Ishikawa (cell line): ENCODE data around the gene NXT1.

Experiments used
- CEBPB ChIP-seq: IDR thresholded peaks from 2 replicates; pipeline ENCODE4 v1.6.1; 2012
- CREB1 ChIP-seq: IDR thresholded peaks from 2 replicates; pipeline ENCODE4 v1.6.1; 2012; ENCODE audit warnings: low read depth
- EGR1 ChIP-seq: IDR thresholded peaks from 2 replicates; pipeline ENCODE4 v1.6.1; 2012
- EP300 ChIP-seq: IDR thresholded peaks from 2 replicates; pipeline ENCODE4 v1.6.1; 2012; ENCODE audit warnings: borderline replicate concordance
- FOXM1 ChIP-seq: IDR thresholded peaks from 2 replicates; pipeline ENCODE4 v1.6.1; 2012; ENCODE audit warnings: low read depth, borderline replicate concordance
- MAX ChIP-seq: IDR thresholded peaks from 2 replicates; pipeline ENCODE4 v1.6.1; 2012
- RAD21 ChIP-seq: IDR thresholded peaks from 2 replicates; pipeline ENCODE4 v1.6.1; 2012; ENCODE audit warnings: low read depth
- REST ChIP-seq: IDR thresholded peaks from 2 replicates; pipeline ENCODE4 v1.6.1; 2012; ENCODE audit warnings: low read depth, mild to moderate bottlenecking
- TAF1 ChIP-seq: IDR thresholded peaks from 2 replicates; pipeline ENCODE4 v1.6.1; 2012; ENCODE audit warnings: low read depth, mild to moderate bottlenecking
- TCF12 ChIP-seq: IDR thresholded peaks from 2 replicates; pipeline ENCODE4 v1.6.1; 2012; ENCODE audit warnings: low read depth
- TEAD4 ChIP-seq: IDR thresholded peaks from 2 replicates; pipeline ENCODE4 v1.6.1; 2012
- USF1 ChIP-seq: IDR thresholded peaks from 2 replicates; pipeline ENCODE4 v1.6.1; 2012
- ZBTB7A ChIP-seq: IDR thresholded peaks from 2 replicates; pipeline ENCODE4 v1.6.1; 2012; ENCODE audit warnings: low read depth

DNA sequence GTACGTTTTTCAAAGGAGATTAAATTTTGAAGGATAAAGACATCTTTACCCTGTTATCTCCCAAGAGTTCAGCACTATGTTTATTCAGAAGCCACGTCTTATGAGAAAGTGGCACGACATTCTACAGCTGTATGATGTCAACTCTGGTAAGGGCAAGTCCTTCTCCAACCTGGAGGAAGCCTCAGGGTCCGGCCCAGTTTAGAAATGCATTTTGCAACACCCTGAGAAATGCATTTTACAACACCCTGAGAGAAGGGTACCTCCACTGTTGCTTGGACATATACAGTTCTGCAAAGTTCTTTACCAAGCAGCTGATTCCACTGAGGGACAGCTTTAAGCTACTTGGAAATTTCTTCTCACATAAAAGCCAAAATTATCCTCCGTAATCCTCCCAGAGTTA is 53.2 kb downstream of the NXT1 start:
- TF ChIP-seq TAF1 (no peak), EGR1 (no peak), FOXM1 (no peak), EP300 (no peak), CEBPB (no peak), MAX (no peak), ZBTB7A (no peak), CREB1 (no peak), TEAD4 (no peak), USF1 (no peak), REST (no peak), RAD21 (no peak), TCF12 (no peak)
